ENCODE data around the gene ZNF488. TPM values are rescaled to one million over a fixed set of nuclear protein-coding genes. Genes with fewer than 3 reads are reported as not detected.

Gene ZNF488
- 0.41 TPM for total RNA-seq (ENCODE audit: unreplicated experiment)
- long read RNA-seq = 0 reads

- Mint-ChIP-seq H3K27me3 (ENCODE audit: unreplicated experiment) (peaks cover 7% of the 10 kb centered on the region), H3K4me1 (ENCODE audit: unreplicated experiment) (peaks cover 17% of the 10 kb centered on the region), H3K4me3 (ENCODE audit: unreplicated experiment) (peak within 1 kb of the TSS; percentile 96), H3K27ac (ENCODE audit: unreplicated experiment) (no peak within 1 kb of the TSS), H3K36me3 (ENCODE audit: low read depth, unreplicated experiment) (peaks cover 5% of the 10 kb centered on the region), H3K9me3 (ENCODE audit: unreplicated experiment) (no peaks in the 10 kb centered on the region)
- DNase-seq (ENCODE audit: low spot score) = peak; percentile 77
- no peak for TF ChIP-seq CTCF (IDR thresholded peaks at IDR 0.05; ENCODE audit: unreplicated experiment)
Observed at GRCh38 chr10:47384148-47384921, at the start of gene ZNF488. ZNF488 (minus strand) TSS chr10:47384293; CDS start chr10:47368829, 15,464 bp downstream.

DNA sequence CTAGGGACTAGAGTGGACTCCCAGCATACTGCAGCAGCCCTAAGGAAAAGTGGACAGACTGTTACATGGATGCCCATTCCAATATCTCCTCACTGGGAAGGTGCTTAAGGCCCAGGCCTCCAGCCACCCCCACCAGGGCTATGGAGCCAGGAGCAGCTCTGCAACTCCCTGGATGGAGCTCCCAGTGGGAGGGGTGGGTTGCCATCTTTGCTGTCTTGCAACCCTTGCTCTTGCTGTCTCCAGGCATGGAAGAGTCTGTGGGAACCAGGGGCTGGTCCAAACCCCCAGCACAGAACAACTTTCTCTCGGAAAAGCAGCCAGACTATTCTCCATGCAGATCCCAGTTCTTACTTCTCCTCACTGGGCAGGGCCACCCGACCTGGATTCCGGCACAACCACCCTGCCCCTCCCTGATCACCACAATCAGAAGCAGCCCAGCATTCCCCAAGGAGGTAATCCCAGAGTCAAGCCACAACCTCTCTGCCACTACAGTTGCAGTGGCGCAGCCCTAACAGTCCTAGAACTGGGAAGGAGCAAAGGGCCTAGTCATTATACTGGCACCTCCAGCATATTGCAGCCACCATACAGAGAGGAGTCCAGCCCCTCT lies 41.8 kb upstream of the ZNF488 start:
- no peaks in the 10 kb centered on the region for H3K9me3 Mint-ChIP-seq (ENCODE audit: unreplicated experiment)
- TF ChIP-seq CTCF (IDR thresholded peaks at IDR 0.05; ENCODE audit: unreplicated experiment) = no peak
- no peak overlapping the region for H3K4me3 Mint-ChIP-seq (ENCODE audit: unreplicated experiment)
- no peak for DNase-seq (ENCODE audit: low spot score)
- peaks cover 4% of the 10 kb centered on the region for H3K27me3 Mint-ChIP-seq (ENCODE audit: unreplicated experiment)
- H3K4me1 Mint-ChIP-seq (ENCODE audit: unreplicated experiment) = no peaks in the 10 kb centered on the region
- no peaks in the 10 kb centered on the region for H3K36me3 Mint-ChIP-seq (ENCODE audit: low read depth, unreplicated experiment)
- H3K27ac Mint-ChIP-seq (ENCODE audit: unreplicated experiment) = no peak overlapping the region

DNA sequence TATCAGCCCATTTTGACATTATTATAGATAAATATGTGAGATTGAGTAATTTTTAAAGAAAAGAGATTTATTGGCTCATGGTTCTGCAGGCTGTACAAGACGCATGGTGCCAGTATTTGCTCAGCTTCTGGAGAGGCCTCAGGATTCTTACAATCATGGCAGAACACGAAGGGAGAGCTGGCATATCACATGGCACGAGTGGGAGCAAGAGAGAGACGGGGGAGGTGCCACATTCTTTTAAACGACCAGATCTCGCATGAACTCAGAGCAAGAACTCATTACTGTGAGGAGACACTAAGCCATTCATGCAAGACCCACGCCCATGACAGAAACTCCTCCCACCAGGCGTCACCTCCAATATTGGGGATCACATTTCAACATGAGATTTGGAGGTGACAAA lies 40.1 kb upstream of the ZNF488 start:
- Mint-ChIP-seq H3K27ac (ENCODE audit: unreplicated experiment) (no peak overlapping the region), H3K4me3 (ENCODE audit: unreplicated experiment) (no peak overlapping the region), H3K27me3 (ENCODE audit: unreplicated experiment) (peaks cover 4% of the 10 kb centered on the region), H3K36me3 (ENCODE audit: low read depth, unreplicated experiment) (no peaks in the 10 kb centered on the region), H3K4me1 (ENCODE audit: unreplicated experiment) (no peaks in the 10 kb centered on the region), H3K9me3 (ENCODE audit: unreplicated experiment) (no peaks in the 10 kb centered on the region)
- no peak for TF ChIP-seq CTCF (IDR thresholded peaks at IDR 0.05; ENCODE audit: unreplicated experiment)
- no peak for DNase-seq (ENCODE audit: low spot score)

GRCh38 chr10:47423476-47423875 lies 39.4 kb upstream of the ZNF488 start:
- Mint-ChIP-seq H3K9me3 (ENCODE audit: unreplicated experiment) (no peaks in the 10 kb centered on the region), H3K4me1 (ENCODE audit: unreplicated experiment) (no peaks in the 10 kb centered on the region), H3K27ac (ENCODE audit: unreplicated experiment) (no peak overlapping the region), H3K36me3 (ENCODE audit: low read depth, unreplicated experiment) (no peaks in the 10 kb centered on the region), H3K27me3 (ENCODE audit: unreplicated experiment) (peaks cover 4% of the 10 kb centered on the region), H3K4me3 (ENCODE audit: unreplicated experiment) (no peak overlapping the region)
- TF ChIP-seq CTCF (IDR thresholded peaks at IDR 0.05; ENCODE audit: unreplicated experiment) = no peak
- no peak for DNase-seq (ENCODE audit: low spot score)

All from endothelial cell (in vitro differentiated cells).